Kasumi-1 (cell line): ENCODE measurements around the gene OVCH2.
A peak's percentile ranks its signal among the peaks of the same experiment; 100 is the strongest.
"Not testable (repeated sequence)": the region's sequence is repeated elsewhere in the genome, so short reads cannot be mapped to it uniquely, and the experiment has no call there.

Source experiments
- DNase-seq, 2 experiments: peaks; one replicate each; lab custom pipeline; 2025; lab: John Stamatoyannopoulos, UW

OVCH2 gene

DNA sequence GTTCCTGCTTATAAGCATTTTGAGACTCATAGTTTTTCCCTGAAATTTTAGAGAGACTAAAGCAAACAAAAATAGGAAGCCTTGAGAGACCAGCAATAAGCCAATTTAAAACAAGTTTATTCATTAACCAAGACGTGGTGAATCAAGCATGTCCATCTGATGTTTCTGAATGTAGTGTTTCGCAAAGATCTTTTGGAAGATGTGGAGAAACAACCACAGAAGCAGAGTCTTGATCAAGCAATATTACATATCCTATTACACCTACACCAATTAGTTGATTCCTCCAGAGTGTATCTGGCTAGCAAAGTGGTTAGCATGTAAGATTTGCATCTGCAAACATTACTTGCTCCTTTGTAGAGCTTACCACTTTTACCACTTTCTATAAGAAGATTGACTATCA is at the start of gene OVCH2:
OVCH2 (minus strand) TSS at position 101 of the 400 bp plus-strand sequence; CDS start at position 18, 83 bp downstream.
- no peak for DNase-seq

DNA sequence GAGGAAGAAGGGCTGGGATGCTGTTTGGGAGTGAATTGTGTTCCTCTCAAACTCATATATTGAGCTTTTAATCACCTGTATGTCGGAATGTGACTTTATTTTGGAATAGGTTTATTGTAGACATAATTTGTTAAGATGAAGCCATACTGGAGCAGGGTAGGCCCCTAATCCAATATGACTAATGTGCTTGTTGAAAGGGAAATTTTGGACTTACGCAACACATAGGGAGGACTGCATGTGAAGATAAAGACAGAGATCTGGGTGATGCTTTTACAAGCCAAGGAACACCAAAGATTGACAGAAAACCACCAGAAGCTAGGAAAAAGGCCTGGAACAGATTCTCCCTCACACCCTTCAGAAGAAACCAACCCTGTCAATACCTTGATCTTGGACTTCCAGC is 43.2 kb upstream of the OVCH2 start:
- DNase-seq: no peak

DNA sequence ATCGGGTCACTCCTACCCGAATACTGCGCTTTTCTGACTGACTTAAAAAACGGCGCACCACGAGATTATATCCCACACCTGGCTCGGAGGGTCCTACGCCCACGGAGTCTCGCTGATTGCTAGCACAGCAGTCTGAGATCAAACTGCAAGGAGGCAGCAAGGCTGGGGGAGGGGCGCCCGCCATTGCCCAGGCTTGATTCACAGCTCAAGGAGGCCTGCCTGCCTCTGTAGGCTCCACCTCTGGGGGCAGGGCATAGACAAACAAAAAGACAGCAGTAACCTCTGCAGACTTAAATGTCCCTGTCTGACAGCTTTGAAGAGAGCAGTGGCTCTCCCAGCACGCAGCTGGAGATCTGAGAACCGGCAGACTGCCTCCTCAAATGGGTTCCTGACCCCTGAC is 28.5 kb upstream of the OVCH2 start:
- not testable (repeated sequence) for DNase-seq

- DNase-seq: no peak
Observed at GRCh38 chr11:7714786-7715185, 8.5 kb upstream of the OVCH2 start.

DNA sequence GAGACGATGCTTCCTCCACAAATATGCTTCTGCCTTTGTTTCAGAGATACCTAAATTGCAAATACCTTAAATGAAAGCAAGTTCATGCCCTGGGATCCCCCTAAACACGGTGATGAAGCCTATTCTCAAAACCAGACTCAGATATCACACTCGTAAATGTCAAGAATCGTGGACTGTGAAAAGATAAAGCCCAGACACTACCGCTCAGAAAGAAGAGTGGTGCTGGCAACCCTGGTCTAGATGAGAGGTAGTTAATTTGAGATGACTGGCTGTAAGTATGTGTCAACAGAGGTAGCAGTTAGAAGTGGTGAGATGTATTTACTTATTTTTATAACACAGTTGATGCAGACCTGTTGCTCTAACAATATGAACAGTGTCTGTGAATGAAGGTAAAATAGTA is 2.5 kb downstream of the OVCH2 start:
- no peak for DNase-seq

- no peak for DNase-seq
Observed at GRCh38 chr11:7696424-7696823, 9.9 kb downstream of the OVCH2 start.

GRCh38 chr11:7694235-7694634 is 12.0 kb downstream of the OVCH2 start:
- DNase-seq: no peak

- DNase-seq: no peak
Observed at GRCh38 chr11:7692426-7692825, 13.9 kb downstream of the OVCH2 start.

GRCh38 chr11:7691759-7692350 is 14.4 kb downstream of the OVCH2 start:
- DNase-seq: no peak

DNA sequence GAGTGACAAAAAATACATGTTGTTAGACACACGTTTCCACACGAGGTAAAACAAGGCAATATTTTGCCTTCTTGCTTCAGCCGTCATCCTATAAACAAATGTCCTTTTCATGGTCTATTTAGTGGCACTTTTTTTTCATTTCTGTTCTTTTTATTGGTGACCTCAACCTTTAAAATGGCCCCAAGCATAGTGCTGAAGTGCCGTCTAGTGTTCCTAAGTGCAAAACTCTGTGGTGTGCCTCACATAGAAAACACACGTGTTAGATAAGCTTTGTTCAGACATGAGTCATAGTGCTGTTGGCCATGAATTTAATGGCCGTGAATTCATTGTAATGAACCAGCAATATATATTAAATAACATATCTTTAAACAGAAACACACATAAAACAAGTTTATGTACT is 15.6 kb downstream of the OVCH2 start:
- no peak for DNase-seq

GRCh38 chr11:7689239-7689638 is 17.0 kb downstream of the OVCH2 start:
- no peak for DNase-seq

GRCh38 chr11:7688238-7688826 is 17.9 kb downstream of the OVCH2 start:
- DNase-seq: peak; percentile 33 to 66

GRCh38 chr11:7687386-7687785 is 18.9 kb downstream of the OVCH2 start:
- no peak for DNase-seq

- DNase-seq: no peak
Observed at GRCh38 chr11:7686761-7687160, 19.5 kb downstream of the OVCH2 start.

DNA sequence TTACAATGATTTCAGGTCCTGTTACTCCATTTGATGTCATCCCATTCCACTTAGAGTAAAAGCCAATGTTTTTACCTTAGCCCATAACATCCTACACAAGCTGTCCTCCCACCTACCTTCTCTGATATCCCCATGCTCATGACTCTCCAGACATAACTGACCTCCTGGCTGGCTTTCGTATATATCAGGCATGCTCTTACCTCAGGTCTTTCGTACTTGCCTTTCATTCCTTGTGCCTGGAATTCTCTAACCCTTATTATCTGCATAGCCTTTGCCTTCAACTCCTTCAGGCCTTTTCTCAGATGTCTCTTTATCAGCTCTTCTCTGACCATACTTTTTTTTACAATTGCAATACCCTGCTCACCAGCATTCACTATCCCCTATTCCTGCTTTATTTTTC is 22.7 kb downstream of the OVCH2 start:
- DNase-seq: no peak

GRCh38 chr11:7677796-7678201 is 28.5 kb downstream of the OVCH2 start:
- no peak for DNase-seq

DNA sequence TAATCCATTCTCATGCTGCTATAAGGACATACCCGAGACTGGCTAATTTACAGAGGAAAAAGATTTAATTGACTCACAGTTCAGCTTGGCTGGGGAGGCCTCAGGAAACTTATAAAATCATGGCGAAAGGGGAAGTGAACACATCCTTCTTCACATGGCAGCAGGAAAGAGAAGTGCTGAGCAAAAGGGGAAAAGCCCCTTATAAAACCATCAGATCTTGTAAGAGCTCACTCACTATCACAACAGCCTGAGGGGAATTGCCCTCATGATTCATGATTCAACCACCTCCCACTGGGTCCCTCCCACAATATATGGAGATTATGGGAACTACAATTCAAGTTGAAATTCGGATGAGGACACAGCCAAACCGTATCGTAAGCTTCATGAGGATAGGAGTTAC is 29.2 kb downstream of the OVCH2 start:
- DNase-seq: no peak

GRCh38 chr11:7675631-7676030 is 30.6 kb downstream of the OVCH2 start:
- no peak for DNase-seq

- DNase-seq: no peak
Observed at GRCh38 chr11:7673724-7674434, 32.4 kb downstream of the OVCH2 start.

GRCh38 chr11:7672960-7673723 is 33.1 kb downstream of the OVCH2 start, which contains the start of gene CYB5R2:
Gene CYB5R2 (minus strand): TSS chr11:7673500. CDS start chr11:7672825, 675 bp downstream.
- DNase-seq: no peak

DNA sequence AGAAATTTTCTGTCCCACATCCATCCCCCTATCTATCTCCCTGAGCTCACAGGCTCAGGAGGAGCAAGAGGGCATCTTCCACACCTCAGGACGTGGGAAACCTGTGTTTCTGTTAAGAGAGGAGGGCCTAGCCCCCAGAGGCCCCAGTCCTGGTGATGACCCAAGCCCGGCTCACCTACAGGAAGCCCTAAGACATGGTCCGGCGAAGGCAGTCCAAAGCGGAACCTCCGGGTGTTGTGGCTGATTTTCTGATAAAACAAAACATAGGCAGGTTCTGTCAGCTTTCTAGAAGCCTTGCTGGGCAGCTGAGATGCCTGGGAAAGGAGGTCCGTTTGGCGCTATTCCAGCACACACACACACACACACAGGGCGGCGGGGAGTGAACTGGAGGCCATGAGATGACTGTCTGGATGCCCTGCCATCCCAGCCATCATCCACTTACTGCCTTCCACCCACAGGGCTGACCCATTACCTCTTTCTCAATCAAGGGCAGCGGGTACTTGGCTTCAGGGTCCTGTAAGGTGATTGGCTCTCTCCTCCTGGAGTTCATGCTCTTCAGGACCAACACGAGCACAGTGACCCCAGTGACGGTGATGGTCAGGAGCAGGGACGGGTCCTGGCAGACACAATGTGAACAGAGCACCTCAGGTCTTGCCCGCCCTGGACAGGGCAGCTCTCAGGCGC is 33.9 kb downstream of the OVCH2 start:
- no peak for DNase-seq
